SK-N-MC (cell line): ENCODE measurements around the gene FREM3.

Experiments
- EZH2 ChIP-seq: fragments of 200-600 bp; sonication (generic); IDR thresholded peaks from one replicate; pipeline ENCODE4 v1.6.1; 2017; ENCODE audit warnings: antibody characterized with exemption
- POLR2AphosphoS5 ChIP-seq: IDR thresholded peaks from 2 replicates; pipeline ENCODE4 v1.6.1; 2012; ENCODE audit warnings: mild to moderate bottlenecking, low read depth, low read length, borderline replicate concordance

DNA sequence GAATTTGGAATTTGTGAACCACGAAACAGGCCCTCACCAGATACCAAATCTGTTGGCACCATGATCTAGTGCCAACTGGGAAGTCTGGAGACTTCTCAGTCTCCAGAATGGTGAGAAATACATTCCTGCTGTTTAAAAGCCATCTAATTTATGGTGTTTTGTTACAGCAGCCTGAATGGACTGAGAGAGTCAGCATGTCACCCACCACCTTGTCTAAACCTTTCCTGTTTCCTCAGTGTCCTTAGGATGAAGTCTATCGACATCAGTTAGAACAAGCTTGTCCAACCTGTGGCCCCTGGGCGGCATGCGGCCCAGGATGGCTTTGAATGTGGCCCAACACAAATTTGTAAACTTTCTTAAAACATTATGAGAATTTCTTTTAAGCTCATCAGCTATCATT, 42.1 kb downstream of the FREM3 start:
- TF ChIP-seq EZH2 (no peak), POLR2AphosphoS5 (no peak)
